ENCODE results near the gene TUBGCP6. TPM values are rescaled to one million over a fixed set of nuclear protein-coding genes. Genes with fewer than 3 reads are reported as not detected.
"Not testable (repeated sequence)": the region's sequence is repeated elsewhere in the genome, so short reads cannot be mapped to it uniquely, and the experiment has no call there.

Gene TUBGCP6
- polyA plus RNA-seq, 1 donor, result 33.5 TPM

DNA sequence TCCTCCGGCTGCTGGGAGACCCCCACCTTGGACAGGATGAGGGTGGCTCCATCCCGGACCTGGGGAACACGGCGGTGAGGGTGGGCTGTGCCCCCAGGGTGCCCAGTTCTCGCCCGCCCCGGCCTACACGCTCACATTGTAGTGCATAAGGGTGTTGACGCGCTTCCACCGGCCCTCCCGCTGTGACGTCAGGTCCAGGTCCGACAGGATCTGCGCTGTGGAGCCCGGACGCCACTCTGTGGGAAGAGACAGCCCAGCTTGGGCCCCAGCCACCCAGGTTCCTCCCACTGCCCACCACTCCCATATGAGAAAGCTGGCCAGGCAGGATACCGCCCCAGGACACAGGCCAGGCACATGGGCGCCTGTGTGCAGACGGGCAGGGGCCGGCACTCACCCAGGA, 33.6 kb upstream of the TUBGCP6 start:
- DNase-seq, result no peak

GRCh38 chr22:50277761-50278160, 32.9 kb upstream of the TUBGCP6 start:
- DNase-seq, result no peak

DNA sequence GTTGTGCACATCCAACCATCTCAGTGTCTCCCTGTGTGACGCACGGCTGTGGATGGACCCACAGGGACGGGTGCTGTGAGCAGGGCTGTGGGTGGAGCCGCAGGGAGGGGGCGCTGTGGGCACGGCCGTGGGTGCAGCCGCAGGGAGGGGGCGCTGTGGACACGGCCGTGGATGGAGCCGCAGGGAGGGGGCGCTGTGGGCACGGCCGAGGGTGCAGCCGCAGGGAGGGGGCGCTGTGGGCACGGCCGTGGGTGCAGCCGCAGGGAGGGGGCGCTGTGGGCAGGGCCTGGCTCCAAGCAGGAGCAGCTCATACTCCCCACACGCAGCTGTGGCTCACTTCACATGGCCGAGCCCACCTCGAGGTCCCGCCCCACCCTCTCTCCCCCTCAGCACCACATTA, 31.3 kb upstream of the TUBGCP6 start:
- DNase-seq, result no peak

- no peak for DNase-seq
Observed at GRCh38 chr22:50275181-50276055, 30.6 kb upstream of the TUBGCP6 start.

DNA sequence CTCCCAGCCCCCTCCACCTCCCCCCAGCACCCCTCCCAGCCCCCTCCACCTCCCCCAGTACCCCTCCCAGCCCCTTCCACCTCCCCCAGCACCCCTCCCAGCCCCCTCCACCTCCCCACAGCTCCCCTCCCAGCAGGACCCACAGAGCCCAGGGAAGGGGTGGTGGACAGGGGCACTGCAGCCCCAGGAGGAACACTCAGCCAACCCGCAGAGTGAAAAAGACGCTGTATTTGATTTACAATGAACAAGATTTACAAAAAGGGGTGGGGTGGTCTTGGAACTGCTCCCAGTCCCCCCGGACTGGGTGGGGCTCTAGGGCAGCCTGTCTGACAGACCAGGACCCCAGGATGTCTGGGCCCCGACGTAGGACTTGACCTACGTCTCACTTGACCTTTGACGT, 29.9 kb upstream of the TUBGCP6 start:
- DNase-seq, result no peak

GRCh38 chr22:50274311-50274710, 29.5 kb upstream of the TUBGCP6 start:
- DNase-seq, result no peak

DNA sequence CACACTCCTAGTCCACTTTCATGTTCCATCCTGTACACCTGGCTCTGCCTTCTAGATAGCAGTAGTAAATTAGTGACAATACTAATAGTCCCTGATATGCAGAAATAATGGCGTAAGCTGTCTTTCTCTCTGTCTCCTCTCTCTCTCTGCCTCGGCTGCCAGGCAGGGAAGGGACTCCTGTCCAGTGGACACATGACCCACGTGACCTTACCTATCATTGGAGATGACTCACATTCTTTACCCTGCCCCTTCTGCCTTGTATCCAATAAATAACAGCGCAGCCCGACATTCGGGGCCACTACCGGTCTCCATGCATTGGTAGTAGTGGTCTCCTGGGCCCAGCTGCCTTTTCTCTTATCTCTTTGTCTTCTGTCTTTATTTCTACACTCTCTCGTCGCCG, 29.0 kb upstream of the TUBGCP6 start:
- not testable (repeated sequence) for DNase-seq

- not testable (repeated sequence) for DNase-seq
Observed at GRCh38 chr22:50273352-50273751, 28.5 kb upstream of the TUBGCP6 start.

GRCh38 chr22:50272044-50272802, 27.4 kb upstream of the TUBGCP6 start:
- DNase-seq, result no peak

DNA sequence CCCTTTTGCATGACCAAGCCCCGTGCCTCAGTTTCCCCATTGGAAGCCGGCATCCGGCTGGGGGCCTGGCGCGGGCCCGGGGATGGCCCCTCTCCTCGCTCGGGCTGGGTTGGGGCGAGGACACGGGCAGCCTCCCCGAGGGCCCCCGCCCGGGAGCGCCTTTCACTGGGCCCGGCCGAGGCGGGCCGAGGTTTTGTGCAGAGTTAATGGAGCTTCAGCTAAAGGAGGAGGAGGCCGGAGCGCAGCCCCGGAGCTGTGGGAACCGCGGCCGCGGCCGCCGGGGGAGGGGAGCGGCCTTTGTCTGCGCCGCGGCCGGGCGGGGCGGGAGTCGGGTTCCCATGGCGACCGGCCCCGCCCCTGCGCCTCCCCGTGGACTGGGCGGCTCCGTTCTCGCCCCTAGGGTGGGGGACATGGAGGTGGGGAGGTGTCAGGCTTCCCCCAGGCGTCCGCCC, 26.7 kb upstream of the TUBGCP6 start:
- DNase-seq, result no peak

- DNase-seq, result peak; percentile 73
Observed at GRCh38 chr22:50270666-50271394, 26.0 kb upstream of the TUBGCP6 start.

GRCh38 chr22:50269970-50270665, 25.3 kb upstream of the TUBGCP6 start, which contains the start of gene MAPK11:
TSS of gene MAPK11 (minus strand) at chr22:50270380. CDS start at chr22:50270292, 88 bp downstream.
- DNase-seq, result no peak

DNA sequence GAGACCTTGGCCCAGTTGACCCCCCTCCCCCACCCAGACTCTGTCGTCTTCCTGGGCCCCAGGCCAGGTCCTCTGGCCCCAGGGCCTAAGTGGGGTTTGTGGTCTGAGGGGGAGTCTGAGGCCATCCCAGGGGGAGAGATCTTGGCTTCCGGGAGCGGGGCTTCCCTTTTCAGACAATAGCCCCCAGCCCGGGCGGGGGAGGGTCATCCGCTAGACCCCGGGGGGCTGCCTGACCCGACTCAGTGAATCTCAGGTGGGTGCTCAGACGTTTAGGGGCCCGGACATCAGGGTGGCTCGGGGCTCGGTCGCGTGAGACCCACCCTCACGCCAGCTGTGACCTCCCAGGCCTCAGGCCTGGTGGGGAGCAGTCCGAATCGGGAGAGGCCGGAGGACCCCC, 24.7 kb upstream of the TUBGCP6 start:
- DNase-seq, result no peak

DNA sequence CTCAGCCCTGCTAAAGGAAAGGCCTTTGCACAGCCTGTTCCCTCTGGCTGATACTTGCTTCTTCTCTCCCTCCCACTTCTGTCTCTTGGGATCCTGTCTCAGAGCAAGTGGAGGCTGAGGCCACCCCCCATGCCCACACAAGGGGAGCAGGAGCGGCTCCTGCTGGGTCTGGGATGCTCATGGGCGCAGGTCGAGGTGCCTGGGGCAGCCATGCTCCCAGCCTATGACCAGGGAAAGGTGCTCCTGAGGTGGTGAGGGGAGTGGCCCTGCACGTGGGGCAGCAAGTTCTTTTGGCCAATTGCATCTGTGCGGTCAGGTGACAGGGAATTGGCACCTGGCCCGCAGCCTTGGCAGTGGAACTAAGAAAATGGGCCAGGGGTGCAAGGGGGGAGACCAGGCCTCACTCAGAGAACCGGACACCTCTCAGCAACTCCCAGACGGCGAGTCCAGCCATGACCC, 23.9 kb upstream of the TUBGCP6 start:
- no peak for DNase-seq

DNA sequence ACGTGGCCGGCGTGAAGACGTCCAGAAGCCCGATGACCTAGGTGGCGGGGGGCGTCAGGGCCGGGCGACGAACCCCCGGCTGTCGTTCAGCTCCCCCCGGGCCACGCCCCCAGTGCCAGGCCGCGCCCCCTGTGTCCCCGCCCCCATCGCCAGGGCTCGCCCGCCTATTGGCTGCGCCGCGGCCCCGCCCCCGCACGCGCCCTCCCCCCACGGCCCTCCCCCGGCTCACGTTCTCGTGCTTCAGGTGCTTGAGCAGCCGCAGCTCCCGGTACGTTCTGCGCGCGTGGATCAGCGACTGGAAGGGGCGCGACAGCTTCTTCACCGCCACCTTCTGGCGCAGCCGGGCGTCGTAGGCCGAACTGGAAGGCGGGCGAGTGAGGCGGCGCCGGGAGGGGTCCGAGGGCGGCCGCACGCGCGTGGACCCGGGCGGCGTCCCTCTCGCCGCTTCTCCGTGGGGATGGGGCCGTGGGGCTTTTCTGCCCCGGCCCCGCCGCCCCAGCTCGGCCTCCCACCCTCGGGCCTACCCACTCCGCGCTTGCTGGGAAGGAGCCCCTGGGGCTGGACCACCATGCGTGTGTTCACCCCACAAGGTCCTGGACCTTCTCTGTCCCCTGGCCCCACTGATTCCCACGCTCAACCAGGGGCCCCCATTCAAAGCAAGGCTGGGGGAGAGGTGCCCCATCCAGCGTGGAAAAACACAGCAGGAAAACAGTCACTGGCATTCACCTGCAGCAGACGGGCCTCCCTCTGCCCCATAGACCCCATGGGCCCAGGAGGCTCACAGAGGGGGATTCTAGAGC, 23.0 kb upstream of the TUBGCP6 start:
- no peak for DNase-seq

DNA sequence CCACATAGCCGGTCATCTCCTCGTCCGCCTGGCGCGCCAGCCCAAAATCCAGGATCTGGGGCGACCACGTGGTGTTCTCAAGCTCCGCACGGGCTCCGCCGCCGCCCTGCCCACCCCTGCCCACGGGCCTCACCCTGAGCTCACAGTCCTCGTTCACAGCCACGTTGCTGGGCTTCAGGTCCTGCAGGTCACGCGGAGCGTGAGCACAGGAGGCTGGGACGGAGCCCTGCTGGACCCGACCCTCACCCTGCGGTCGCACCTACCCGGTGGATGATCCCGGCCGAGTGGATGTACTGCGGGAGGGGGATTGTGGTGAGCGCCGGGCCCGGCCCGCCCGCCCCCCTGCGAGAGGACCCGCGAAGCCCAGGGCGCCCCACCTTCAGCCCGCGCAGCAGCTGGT, 22.2 kb upstream of the TUBGCP6 start:
- no peak for DNase-seq

DNA sequence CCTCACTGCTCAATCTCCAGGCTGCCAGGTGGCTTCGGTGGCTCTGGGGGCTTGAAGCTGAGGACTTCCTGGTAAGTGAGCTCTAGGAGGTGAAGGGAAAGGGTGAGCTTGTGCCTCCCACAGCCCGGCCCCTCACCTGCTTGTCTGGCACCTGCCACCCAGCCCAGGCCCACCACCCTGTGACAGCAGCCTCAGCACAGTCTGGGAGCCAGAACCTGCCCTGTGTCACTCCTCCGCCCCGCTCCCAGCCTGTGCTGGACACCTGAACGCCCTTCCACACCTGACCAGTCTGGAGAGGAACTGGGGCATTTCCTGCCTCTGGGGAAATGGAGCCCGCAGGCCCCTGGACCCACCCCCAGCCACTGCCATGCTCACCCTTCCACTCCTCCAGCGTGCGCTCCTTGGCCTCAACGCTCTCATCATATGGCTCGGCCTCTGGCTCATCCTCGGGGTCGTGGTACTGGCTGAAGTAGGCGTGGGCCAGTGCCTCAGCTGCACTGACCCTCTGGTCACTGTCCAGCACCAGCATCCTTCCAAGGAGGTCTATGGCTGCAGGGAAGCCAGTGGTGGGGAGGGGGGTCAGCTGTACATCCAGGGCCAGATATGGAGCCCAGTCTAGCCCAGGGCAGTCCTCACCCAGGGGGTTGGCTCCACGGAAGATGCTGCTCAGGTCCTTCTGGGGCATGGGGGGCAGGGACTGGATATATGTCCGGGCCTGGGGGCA, 20.3 kb upstream of the TUBGCP6 start:
- DNase-seq, result no peak

GRCh38 chr22:50264104-50264745, 19.4 kb upstream of the TUBGCP6 start:
- no peak for DNase-seq

DNA sequence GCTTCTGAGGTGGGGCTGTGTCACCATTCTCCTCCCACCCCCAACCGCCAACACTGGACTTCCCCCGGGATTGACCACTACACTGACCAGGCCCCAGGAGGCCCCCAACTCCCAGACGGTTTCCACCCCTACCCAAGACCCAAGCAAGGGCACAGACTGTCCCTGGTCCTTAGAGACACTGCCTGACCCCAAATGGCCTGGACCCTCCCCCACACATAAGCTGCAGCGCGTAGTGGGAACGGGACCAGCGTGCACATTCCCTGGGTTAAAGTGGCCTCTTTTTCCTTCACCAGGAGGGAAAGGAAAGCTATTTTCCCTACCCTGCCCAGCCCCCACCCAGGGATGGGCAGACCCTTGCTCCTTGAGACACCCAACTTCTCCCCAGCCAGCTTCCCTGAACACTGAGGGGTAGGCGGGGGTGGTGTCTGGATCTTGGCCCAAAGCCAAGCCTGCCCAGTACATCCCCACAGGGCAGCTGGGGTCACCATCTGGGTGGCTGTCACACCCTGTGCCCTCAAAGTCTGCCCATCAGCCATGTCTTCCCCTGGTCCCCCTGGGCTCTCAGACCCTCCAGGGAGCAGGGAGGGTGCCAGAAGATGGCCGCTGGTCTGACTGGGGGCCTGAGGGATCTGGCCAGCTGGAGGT, 18.3 kb upstream of the TUBGCP6 start:
- DNase-seq, result no peak
